ENCODE measurements around the gene STEAP1B.

Gene STEAP1B

GRCh38 chr7:22486597-22486996 lies 13.4 kb downstream of the STEAP1B start:
- Mint-ChIP-seq H3K4me3 (no peak overlapping the region), H3K4me1 (peaks cover 7% of the 10 kb centered on the region), H3K27ac (no peak overlapping the region), H3K36me3 (peaks cover 2% of the 10 kb centered on the region), H3K27me3 (peaks cover 1% of the 10 kb centered on the region), H3K9me3 (no peaks in the 10 kb centered on the region)
- DNase-seq (ENCODE audit: low spot score in 2 of 2) (no peak), ATAC-seq (ENCODE audit: low read depth) (no peak)

- Mint-ChIP-seq H3K36me3 (peaks cover 2% of the 10 kb centered on the region), H3K4me3 (no peak overlapping the region), H3K27me3 (peaks cover 1% of the 10 kb centered on the region), H3K4me1 (peaks cover 8% of the 10 kb centered on the region), H3K27ac (no peak overlapping the region), H3K9me3 (no peaks in the 10 kb centered on the region)
- DNase-seq (ENCODE audit: low spot score in 2 of 2) (no peak), ATAC-seq (ENCODE audit: low read depth) (no peak)
Measured at GRCh38 chr7:22485189-22485588, 14.8 kb downstream of the STEAP1B start.

GRCh38 chr7:22482503-22482902 lies 17.5 kb downstream of the STEAP1B start:
- DNase-seq (ENCODE audit: low spot score in 2 of 2) (no peak), ATAC-seq (ENCODE audit: low read depth) (no peak)
- Mint-ChIP-seq H3K36me3 (peaks cover 2% of the 10 kb centered on the region), H3K4me3 (no peak overlapping the region), H3K4me1 (peaks cover 6% of the 10 kb centered on the region), H3K27me3 (no peaks in the 10 kb centered on the region), H3K27ac (no peak overlapping the region), H3K9me3 (no peaks in the 10 kb centered on the region)

- no peak overlapping the region for H3K4me3 Mint-ChIP-seq
- peaks cover 2% of the 10 kb centered on the region for H3K36me3 Mint-ChIP-seq
- H3K9me3 Mint-ChIP-seq = no peaks in the 10 kb centered on the region
- H3K27ac Mint-ChIP-seq = no peak overlapping the region
- peak; percentile 96 for ATAC-seq (ENCODE audit: low read depth)
- H3K27me3 Mint-ChIP-seq = no peaks in the 10 kb centered on the region
- DNase-seq (ENCODE audit: low spot score in 2 of 2) = peak in 1 of 2 donors; percentile 22
- H3K4me1 Mint-ChIP-seq = peaks cover 6% of the 10 kb centered on the region
Measured at GRCh38 chr7:22481726-22482125, 18.3 kb downstream of the STEAP1B start.

- Mint-ChIP-seq H3K4me3 (no peak overlapping the region), H3K27me3 (no peaks in the 10 kb centered on the region), H3K36me3 (peaks cover 2% of the 10 kb centered on the region), H3K9me3 (no peaks in the 10 kb centered on the region), H3K27ac (no peak overlapping the region), H3K4me1 (peaks cover 6% of the 10 kb centered on the region)
- DNase-seq (ENCODE audit: low spot score in 2 of 2) = no peak
- ATAC-seq (ENCODE audit: low read depth) = no peak
Measured at GRCh38 chr7:22480523-22481075, 19.4 kb downstream of the STEAP1B start.

GRCh38 chr7:22477876-22478450 lies 22.0 kb downstream of the STEAP1B start:
- Mint-ChIP-seq H3K4me3 (no peak overlapping the region), H3K4me1 (peaks cover 6% of the 10 kb centered on the region), H3K27me3 (no peaks in the 10 kb centered on the region), H3K9me3 (no peaks in the 10 kb centered on the region), H3K27ac (no peak overlapping the region), H3K36me3 (no peaks in the 10 kb centered on the region)
- no peak for DNase-seq (ENCODE audit: low spot score in 2 of 2)
- ATAC-seq (ENCODE audit: low read depth) = no peak

- H3K4me1 Mint-ChIP-seq = peaks cover 6% of the 10 kb centered on the region
- DNase-seq (ENCODE audit: low spot score in 2 of 2) = no peak
- H3K4me3 Mint-ChIP-seq = no peak overlapping the region
- H3K36me3 Mint-ChIP-seq = no peaks in the 10 kb centered on the region
- H3K27me3 Mint-ChIP-seq = no peaks in the 10 kb centered on the region
- H3K27ac Mint-ChIP-seq = no peak overlapping the region
- H3K9me3 Mint-ChIP-seq = no peaks in the 10 kb centered on the region
- ATAC-seq (ENCODE audit: low read depth) = no peak
Measured at GRCh38 chr7:22477262-22477661, 22.7 kb downstream of the STEAP1B start.

- H3K4me1 Mint-ChIP-seq = peaks cover 3% of the 10 kb centered on the region
- DNase-seq (ENCODE audit: low spot score in 2 of 2) (no peak), ATAC-seq (ENCODE audit: low read depth) (no peak)
- H3K9me3 Mint-ChIP-seq = no peaks in the 10 kb centered on the region
- no peaks in the 10 kb centered on the region for H3K27me3 Mint-ChIP-seq
- H3K4me3 Mint-ChIP-seq = no peak overlapping the region
- no peak overlapping the region for H3K27ac Mint-ChIP-seq
- no peaks in the 10 kb centered on the region for H3K36me3 Mint-ChIP-seq
Measured at GRCh38 chr7:22476824-22477223, 23.2 kb downstream of the STEAP1B start.

- DNase-seq (ENCODE audit: low spot score in 2 of 2) = no peak
- no peak for ATAC-seq (ENCODE audit: low read depth)
- H3K27ac Mint-ChIP-seq = no peak overlapping the region
Measured at GRCh38 chr7:22474645-22475044, 25.3 kb downstream of the STEAP1B start.

GRCh38 chr7:22470981-22471380 lies 29.0 kb downstream of the STEAP1B start:
- Mint-ChIP-seq H3K36me3 (no peaks in the 10 kb centered on the region), H3K27ac (no peak overlapping the region), H3K9me3 (no peaks in the 10 kb centered on the region), H3K4me3 (no peak overlapping the region), H3K27me3 (no peaks in the 10 kb centered on the region), H3K4me1 (no peaks in the 10 kb centered on the region)
- DNase-seq (ENCODE audit: low spot score in 2 of 2) (no peak), ATAC-seq (ENCODE audit: low read depth) (no peak)

More at GRCh38 chr7:22474645-22475044, 25.3 kb downstream of the STEAP1B start:
- Mint-ChIP-seq H3K36me3 (no peaks in the 10 kb centered on the region), H3K9me3 (no peaks in the 10 kb centered on the region), H3K27me3 (no peaks in the 10 kb centered on the region), H3K4me1 (no peaks in the 10 kb centered on the region), H3K4me3 (no peak overlapping the region)

GRCh38 chr7:22469371-22470143 lies 30.4 kb downstream of the STEAP1B start:
- H3K4me3 Mint-ChIP-seq = no peak overlapping the region
- no peak overlapping the region for H3K27ac Mint-ChIP-seq
- H3K27me3 Mint-ChIP-seq = no peaks in the 10 kb centered on the region
- H3K36me3 Mint-ChIP-seq = no peaks in the 10 kb centered on the region
- DNase-seq (ENCODE audit: low spot score in 2 of 2) (no peak), ATAC-seq (ENCODE audit: low read depth) (no peak)
- H3K9me3 Mint-ChIP-seq = no peaks in the 10 kb centered on the region
- no peaks in the 10 kb centered on the region for H3K4me1 Mint-ChIP-seq

- DNase-seq (ENCODE audit: low spot score in 2 of 2) (no peak), ATAC-seq (ENCODE audit: low read depth) (no peak)
- no peak overlapping the region for H3K27ac Mint-ChIP-seq
- H3K4me3 Mint-ChIP-seq = no peak overlapping the region
- no peaks in the 10 kb centered on the region for H3K36me3 Mint-ChIP-seq
- no peaks in the 10 kb centered on the region for H3K27me3 Mint-ChIP-seq
- H3K9me3 Mint-ChIP-seq = no peaks in the 10 kb centered on the region
- H3K4me1 Mint-ChIP-seq = no peaks in the 10 kb centered on the region
Measured at GRCh38 chr7:22468609-22469008, 31.4 kb downstream of the STEAP1B start.

- Mint-ChIP-seq H3K4me1 (no peaks in the 10 kb centered on the region), H3K27me3 (peaks cover 2% of the 10 kb centered on the region)
Measured at GRCh38 chr7:22464299-22464698, 35.7 kb downstream of the STEAP1B start.

GRCh38 chr7:22460363-22460988 lies 39.5 kb downstream of the STEAP1B start:
- Mint-ChIP-seq H3K4me1 (no peaks in the 10 kb centered on the region), H3K27me3 (peaks cover 2% of the 10 kb centered on the region), H3K4me3 (no peak overlapping the region), H3K9me3 (peaks cover 2% of the 10 kb centered on the region), H3K27ac (no peak overlapping the region), H3K36me3 (peaks cover 2% of the 10 kb centered on the region)
- DNase-seq (ENCODE audit: low spot score in 2 of 2) (no peak), ATAC-seq (ENCODE audit: low read depth) (no peak)

More at GRCh38 chr7:22464299-22464698, 35.7 kb downstream of the STEAP1B start:
- no peak overlapping the region for H3K27ac Mint-ChIP-seq
- no peak for ATAC-seq (ENCODE audit: low read depth)
- peaks cover 2% of the 10 kb centered on the region for H3K9me3 Mint-ChIP-seq
- H3K4me3 Mint-ChIP-seq = no peak overlapping the region
- peaks cover 2% of the 10 kb centered on the region for H3K36me3 Mint-ChIP-seq
- DNase-seq (ENCODE audit: low spot score in 2 of 2) = no peak
